Loucy (cell line): ENCODE data around the gene VSIG2.

Source experiments
- H2AFZ ChIP-seq: fragments of 200-600 bp; sonication (generic); 2 replicates; pipeline ENCODE4 v1.6.0; 2016; ENCODE audit warnings: antibody characterized with exemption, mild to moderate bottlenecking, low read length, moderate library complexity
- H3F3A ChIP-seq: fragments of 200-600 bp; 2 replicates; pipeline ENCODE4 v1.6.0; 2016; ENCODE audit warnings: antibody characterized with exemption, low read depth, mild to moderate bottlenecking
- H3K27me3 ChIP-seq: fragments of 200-600 bp; sonication (generic); 2 replicates; pipeline ENCODE4 v1.6.1; 2014; ENCODE audit warnings: low read length, mild to moderate bottlenecking; ENCODE audit not compliant: insufficient read depth, poor library complexity, severe bottlenecking
- H3K36me3 ChIP-seq: fragments of 200-600 bp; sonication (generic); 2 replicates; pipeline ENCODE4 v1.6.1; 2016; ENCODE audit warnings: low read length; ENCODE audit not compliant: insufficient read depth
- H3K4me1 ChIP-seq: fragments of 200-600 bp; sonication (generic); 2 replicates; pipeline ENCODE4 v1.5.1; 2014; ENCODE audit warnings: low read length, mild to moderate bottlenecking; ENCODE audit not compliant: insufficient read depth, poor library complexity, severe bottlenecking
- H3K4me2 ChIP-seq: fragments of 200-600 bp; sonication (generic); 2 replicates; pipeline ENCODE4 v1.6.0; 2014; ENCODE audit warnings: antibody characterized with exemption, low read length, low read depth, mild to moderate bottlenecking; ENCODE audit not compliant: poor library complexity, severe bottlenecking
- H3K4me3 ChIP-seq: fragments of 200-600 bp; sonication (generic); 2 replicates; pipeline ENCODE4 v1.5.1; 2014; ENCODE audit warnings: low read length, mild to moderate bottlenecking, mixed read lengths; ENCODE audit not compliant: poor library complexity, severe bottlenecking
- H3K79me2 ChIP-seq: fragments of 200-600 bp; sonication (generic); 2 replicates; pipeline ENCODE4 v1.6.1; 2014; ENCODE audit warnings: low read length; ENCODE audit not compliant: insufficient read depth
- H3K9ac ChIP-seq: fragments of 200-600 bp; sonication (generic); 2 replicates; pipeline ENCODE4 v1.6.0; 2014; ENCODE audit warnings: mild to moderate bottlenecking, low read depth, low read length, moderate library complexity; ENCODE audit not compliant: poor library complexity, severe bottlenecking
- H3K9me2 ChIP-seq: fragments of 200-600 bp; sonication (generic); replicated peaks from 2 replicates; pipeline ENCODE4 v1.6.1; 2016; ENCODE audit warnings: low read depth, low read length, mixed read lengths
- H3K9me3 ChIP-seq: fragments of 200-600 bp; sonication (generic); 2 replicates; pipeline ENCODE4 v1.6.1; 2014; ENCODE audit warnings: mild to moderate bottlenecking, antibody characterized with exemption, low read length, low read depth; ENCODE audit not compliant: insufficient read depth
- H4K20me1 ChIP-seq: fragments of 200-600 bp; sonication (generic); 2 replicates; pipeline ENCODE4 v1.6.0; 2014; ENCODE audit warnings: antibody characterized with exemption, low read length, mild to moderate bottlenecking; ENCODE audit not compliant: insufficient read depth, poor library complexity, severe bottlenecking
- EZH2phosphoT487 ChIP-seq: fragments of 200-600 bp; IDR thresholded peaks from 2 replicates; pipeline ENCODE4 v1.6.1; 2018; ENCODE audit warnings: antibody characterized with exemption, mild to moderate bottlenecking, moderate library complexity, borderline replicate concordance
- TF ChIP-seq, protein P1 (sequence below): fragments of 200-600 bp; sonication (generic); conservative IDR thresholded peaks from 2 replicates; pipeline ENCODE4 v1.5.1; 2014; ENCODE audit warnings: mild to moderate bottlenecking, antibody characterized with exemption, low read length

The VSIG2 gene

DNA sequence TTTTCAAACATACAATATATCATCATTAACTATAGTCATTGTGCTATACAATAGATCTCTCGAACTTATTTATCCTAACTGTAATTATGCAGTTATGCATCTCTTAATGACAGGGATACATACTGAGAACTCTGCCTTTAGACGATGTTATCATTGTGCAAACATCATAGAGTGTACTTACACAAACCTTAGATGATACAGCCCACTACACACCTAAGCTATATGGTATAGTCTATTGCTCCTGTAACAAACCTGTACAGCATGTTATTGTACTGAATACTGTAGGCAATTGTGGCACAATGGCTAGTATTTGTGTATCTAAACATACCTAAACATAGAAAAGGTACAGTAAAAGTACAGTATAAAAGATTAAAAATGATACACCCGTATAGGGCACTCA is 39.7 kb downstream of the VSIG2 start:
- Histone ChIP-seq H3K27me3 (peaks cover 2% of the 10 kb centered on the region), H3K4me3 (no peak overlapping the region), H3K9me3 (no peaks in the 10 kb centered on the region), H3F3A (no peaks in the 10 kb centered on the region), H3K36me3 (no peaks in the 10 kb centered on the region), H3K9me2 (no peaks in the 10 kb centered on the region), H4K20me1 (no peaks in the 10 kb centered on the region), H3K79me2 (no peaks in the 10 kb centered on the region), H3K9ac (no peak overlapping the region), H3K4me1 (peaks cover 5% of the 10 kb centered on the region), H2AFZ (no peak overlapping the region), H3K4me2 (no peak overlapping the region)
- no peak for TF ChIP-seq EZH2phosphoT487
- TF ChIP-seq, protein P1, sequence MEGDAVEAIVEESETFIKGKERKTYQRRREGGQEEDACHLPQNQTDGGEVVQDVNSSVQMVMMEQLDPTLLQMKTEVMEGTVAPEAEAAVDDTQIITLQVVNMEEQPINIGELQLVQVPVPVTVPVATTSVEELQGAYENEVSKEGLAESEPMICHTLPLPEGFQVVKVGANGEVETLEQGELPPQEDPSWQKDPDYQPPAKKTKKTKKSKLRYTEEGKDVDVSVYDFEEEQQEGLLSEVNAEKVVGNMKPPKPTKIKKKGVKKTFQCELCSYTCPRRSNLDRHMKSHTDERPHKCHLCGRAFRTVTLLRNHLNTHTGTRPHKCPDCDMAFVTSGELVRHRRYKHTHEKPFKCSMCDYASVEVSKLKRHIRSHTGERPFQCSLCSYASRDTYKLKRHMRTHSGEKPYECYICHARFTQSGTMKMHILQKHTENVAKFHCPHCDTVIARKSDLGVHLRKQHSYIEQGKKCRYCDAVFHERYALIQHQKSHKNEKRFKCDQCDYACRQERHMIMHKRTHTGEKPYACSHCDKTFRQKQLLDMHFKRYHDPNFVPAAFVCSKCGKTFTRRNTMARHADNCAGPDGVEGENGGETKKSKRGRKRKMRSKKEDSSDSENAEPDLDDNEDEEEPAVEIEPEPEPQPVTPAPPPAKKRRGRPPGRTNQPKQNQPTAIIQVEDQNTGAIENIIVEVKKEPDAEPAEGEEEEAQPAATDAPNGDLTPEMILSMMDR: no peak

DNA sequence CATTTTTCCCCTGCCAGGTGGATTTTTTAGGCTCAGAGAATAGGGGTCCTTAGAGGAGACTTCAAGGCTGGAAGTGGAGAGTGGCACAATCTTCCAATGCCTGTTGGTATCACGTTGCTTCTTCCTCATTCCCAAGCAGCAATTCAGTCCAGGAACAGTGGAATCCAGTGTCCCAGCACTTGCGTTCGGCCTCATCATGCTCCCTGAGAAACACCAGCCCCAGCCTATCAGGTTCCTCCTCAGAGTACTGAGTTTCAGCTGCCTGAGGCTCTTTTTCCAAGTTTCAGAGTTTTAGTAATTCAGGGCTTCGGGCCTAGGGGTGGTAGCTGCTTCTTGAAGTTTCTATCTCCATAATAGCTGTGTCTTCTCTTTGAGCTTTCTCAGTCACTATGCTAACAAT is 44.2 kb downstream of the VSIG2 start:
- no peak overlapping the region for H3K4me3 ChIP-seq
- no peaks in the 10 kb centered on the region for H4K20me1 ChIP-seq
- no peaks in the 10 kb centered on the region for H3K36me3 ChIP-seq
- no peak overlapping the region for H3K4me2 ChIP-seq
- no peaks in the 10 kb centered on the region for H3K27me3 ChIP-seq
- H3K4me1 ChIP-seq: no peaks in the 10 kb centered on the region
- H3K79me2 ChIP-seq: no peaks in the 10 kb centered on the region
- H3K9ac ChIP-seq: no peak overlapping the region
- no peak overlapping the region for H2AFZ ChIP-seq
- no peaks in the 10 kb centered on the region for H3K9me3 ChIP-seq
- no peaks in the 10 kb centered on the region for H3F3A ChIP-seq
- TF ChIP-seq EZH2phosphoT487: no peak
- TF ChIP-seq, protein P1: no peak
- no peaks in the 10 kb centered on the region for H3K9me2 ChIP-seq

DNA sequence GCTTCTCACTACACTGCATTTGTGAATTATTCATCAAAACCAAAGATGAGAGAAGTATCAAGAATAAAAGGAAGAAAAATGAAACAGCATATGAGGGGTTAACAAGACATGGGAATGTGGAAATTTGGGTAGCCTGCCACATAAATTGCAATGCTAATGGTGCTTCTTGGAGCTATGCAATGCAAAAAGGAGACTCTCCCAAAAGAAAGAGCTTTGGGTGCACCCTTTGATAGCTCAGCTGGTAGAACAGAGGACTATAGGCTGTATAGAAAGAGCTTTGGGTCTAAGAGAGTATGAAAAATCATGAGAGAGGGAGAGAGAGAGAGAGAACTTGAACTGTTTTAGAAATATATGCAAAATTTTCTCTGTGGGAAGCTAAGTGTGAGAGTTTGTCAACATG is 52.0 kb downstream of the VSIG2 start:
- H3K4me2 ChIP-seq: no peak overlapping the region
- H2AFZ ChIP-seq: no peak overlapping the region
- no peaks in the 10 kb centered on the region for H3F3A ChIP-seq
- H3K9me2 ChIP-seq: no peaks in the 10 kb centered on the region
- no peaks in the 10 kb centered on the region for H3K79me2 ChIP-seq
- TF ChIP-seq, protein P1: no peak
- TF ChIP-seq EZH2phosphoT487: no peak
- H3K4me3 ChIP-seq: no peak overlapping the region
- no peaks in the 10 kb centered on the region for H3K4me1 ChIP-seq
- no peaks in the 10 kb centered on the region for H3K36me3 ChIP-seq
- H4K20me1 ChIP-seq: no peaks in the 10 kb centered on the region
- H3K27me3 ChIP-seq: no peaks in the 10 kb centered on the region
- H3K9ac ChIP-seq: no peak overlapping the region
- 0 out of 2 replicates have a peak, but pooled peaks cover 2% of the 10 kb centered on the region for H3K9me3 ChIP-seq
